Fibroblast of mammary gland (primary cell): ENCODE results near the gene MBTD1.

Source experiments
- DNase-seq: peaks from one replicate; pipeline ENCODE4 v3.0.0-alpha.2; 2010; ENCODE audit warnings: low read depth
- H3K4me3 ChIP-seq: 2 replicates; pipeline ENCODE4 v1.5.1; 2011; ENCODE audit warnings: low read depth, mild to moderate bottlenecking, low read length, moderate library complexity; ENCODE audit not compliant: control insufficient read depth
- CTCF ChIP-seq: conservative IDR thresholded peaks from 2 replicates; pipeline ENCODE4 v1.5.1; 2011; ENCODE audit warnings: low read depth, low read length, inconsistent platforms; ENCODE audit not compliant: control insufficient read depth, insufficient read depth

The MBTD1 gene

DNA sequence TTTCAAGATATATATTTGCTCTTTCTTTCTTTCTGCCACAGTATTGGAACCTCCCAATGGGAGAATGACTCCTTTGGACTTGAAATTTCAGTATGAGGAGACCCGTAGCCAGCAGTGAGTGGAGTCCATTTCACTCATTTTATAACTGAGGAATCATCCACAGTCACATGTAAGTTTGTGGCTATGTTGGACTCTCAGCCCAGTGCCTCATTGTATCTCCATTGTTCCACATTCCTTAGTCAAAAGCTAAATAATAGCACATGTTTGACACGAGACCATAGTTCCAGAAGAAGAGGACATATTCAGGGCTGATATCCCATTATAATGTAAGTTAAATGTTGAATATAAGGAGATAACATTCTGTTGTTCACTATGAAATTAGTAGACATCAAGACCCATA, 126.5 kb downstream of the MBTD1 start:
- no peak for DNase-seq
- no peak for TF ChIP-seq CTCF
- H3K4me3 ChIP-seq = no peak overlapping the region

GRCh38 chr17:51132964-51133319, 126.9 kb downstream of the MBTD1 start:
- no peak overlapping the region for H3K4me3 ChIP-seq
- no peak for TF ChIP-seq CTCF
- no peak for DNase-seq

DNA sequence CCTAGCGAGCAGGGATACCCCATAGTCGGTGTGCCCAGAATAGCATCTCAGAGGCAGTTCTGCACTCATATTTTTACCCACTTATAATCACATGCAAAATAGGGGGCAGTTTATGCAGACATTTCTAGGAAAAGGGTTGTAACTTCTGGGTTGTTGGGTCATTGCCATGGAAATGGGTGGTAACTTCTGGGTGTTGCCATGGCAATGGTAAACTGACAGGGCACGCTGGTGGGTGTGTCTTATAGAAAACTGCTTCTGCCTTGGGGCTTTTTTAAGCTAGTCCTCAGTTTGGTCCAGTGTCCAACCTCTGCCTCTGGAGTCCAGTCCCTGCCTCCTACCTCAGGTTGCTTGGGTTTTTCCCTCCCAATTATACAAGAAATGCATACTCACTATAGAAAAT, 131.8 kb downstream of the MBTD1 start:
- no peak overlapping the region for H3K4me3 ChIP-seq
- TF ChIP-seq CTCF = no peak
- no peak for DNase-seq
